ENCODE measurements around the gene P2RX4.

P2RX4 gene

GRCh38 chr12:121241156-121241970 lies 31.4 kb downstream of the P2RX4 start:
- no peak for TF ChIP-seq CTCF (IDR thresholded peaks at IDR 0.05; ENCODE audit: low read depth, low read length)
- Histone ChIP-seq H3K9me3 (no peaks in the 10 kb centered on the region), H3K27me3 (no peaks in the 10 kb centered on the region), H3K4me1 (no peaks in the 10 kb centered on the region), H3K36me3 (peaks cover 20% of the 10 kb centered on the region), H3K4me3 (ENCODE audit: low read depth, low read length) (no peak overlapping the region)
- no peak for DNase-seq

GRCh38 chr12:121245031-121245430 lies 35.1 kb downstream of the P2RX4 start:
- Histone ChIP-seq H3K9me3 (no peaks in the 10 kb centered on the region), H3K4me3 (ENCODE audit: low read depth, low read length) (no peak overlapping the region), H3K4me1 (no peaks in the 10 kb centered on the region), H3K36me3 (peaks cover 46% of the 10 kb centered on the region), H3K27me3 (no peaks in the 10 kb centered on the region)
- no peak for TF ChIP-seq CTCF (IDR thresholded peaks at IDR 0.05; ENCODE audit: low read depth, low read length)
- DNase-seq: no peak

- TF ChIP-seq CTCF (IDR thresholded peaks at IDR 0.05; ENCODE audit: low read depth, low read length): no peak
- H3K27me3 ChIP-seq: no peaks in the 10 kb centered on the region
- H3K9me3 ChIP-seq: no peaks in the 10 kb centered on the region
- no peaks in the 10 kb centered on the region for H3K4me1 ChIP-seq
- DNase-seq: no peak
- H3K4me3 ChIP-seq (ENCODE audit: low read depth, low read length): no peak overlapping the region
- peaks cover 51% of the 10 kb centered on the region for H3K36me3 ChIP-seq
These were observed 36.0 kb downstream of the P2RX4 start for GRCh38 chr12:121245951-121246350.

GRCh38 chr12:121246893-121247557 lies 37.1 kb downstream of the P2RX4 start:
- Histone ChIP-seq H3K4me3 (ENCODE audit: low read depth, low read length) (no peak overlapping the region), H3K36me3 (peaks cover 51% of the 10 kb centered on the region), H3K27me3 (no peaks in the 10 kb centered on the region), H3K4me1 (no peaks in the 10 kb centered on the region), H3K9me3 (no peaks in the 10 kb centered on the region)
- TF ChIP-seq CTCF (IDR thresholded peaks at IDR 0.05; ENCODE audit: low read depth, low read length): no peak
- DNase-seq: no peak

GRCh38 chr12:121248622-121249021 lies 38.7 kb downstream of the P2RX4 start:
- no peaks in the 10 kb centered on the region for H3K9me3 ChIP-seq
- no peak for TF ChIP-seq CTCF (IDR thresholded peaks at IDR 0.05; ENCODE audit: low read depth, low read length)
- H3K4me3 ChIP-seq (ENCODE audit: low read depth, low read length): no peak overlapping the region
- no peak for DNase-seq
- H3K36me3 ChIP-seq: peaks cover 55% of the 10 kb centered on the region
- no peaks in the 10 kb centered on the region for H3K27me3 ChIP-seq
- no peaks in the 10 kb centered on the region for H3K4me1 ChIP-seq

- Histone ChIP-seq H3K36me3 (peaks cover 54% of the 10 kb centered on the region), H3K4me3 (ENCODE audit: low read depth, low read length) (no peak overlapping the region), H3K27me3 (no peaks in the 10 kb centered on the region), H3K4me1 (no peaks in the 10 kb centered on the region), H3K9me3 (no peaks in the 10 kb centered on the region)
- no peak for DNase-seq
- no peak for TF ChIP-seq CTCF (IDR thresholded peaks at IDR 0.05; ENCODE audit: low read depth, low read length)
These were observed 40.4 kb downstream of the P2RX4 start for GRCh38 chr12:121250359-121250758.
